ENCODE measurements around the gene PTPRN2.
"Not testable (repeated sequence)": the region's sequence is repeated elsewhere in the genome, so short reads cannot be mapped to it uniquely, and the experiment has no call there.

PTPRN2 gene

DNA sequence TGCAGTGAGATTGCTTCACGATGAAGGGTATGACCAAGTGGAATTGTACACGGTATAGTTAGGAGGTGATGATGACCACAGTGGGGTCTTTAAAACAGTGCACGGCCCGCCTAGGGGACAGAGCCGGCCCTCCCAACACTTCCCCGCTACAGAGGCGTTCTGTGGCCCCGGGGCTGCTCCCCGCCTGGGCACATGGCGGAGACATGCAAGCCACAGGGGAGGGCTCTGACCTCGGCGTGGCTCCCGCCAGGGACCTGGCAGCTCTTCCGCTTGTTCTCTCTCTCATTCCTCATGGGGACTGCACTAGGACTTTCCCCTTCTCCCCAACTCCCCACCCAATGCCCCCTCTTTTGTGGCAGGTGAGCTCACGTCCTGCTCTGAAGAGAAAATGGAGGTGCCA, 857.0 kb downstream of the PTPRN2 start:
- no peak for DNase-seq

DNA sequence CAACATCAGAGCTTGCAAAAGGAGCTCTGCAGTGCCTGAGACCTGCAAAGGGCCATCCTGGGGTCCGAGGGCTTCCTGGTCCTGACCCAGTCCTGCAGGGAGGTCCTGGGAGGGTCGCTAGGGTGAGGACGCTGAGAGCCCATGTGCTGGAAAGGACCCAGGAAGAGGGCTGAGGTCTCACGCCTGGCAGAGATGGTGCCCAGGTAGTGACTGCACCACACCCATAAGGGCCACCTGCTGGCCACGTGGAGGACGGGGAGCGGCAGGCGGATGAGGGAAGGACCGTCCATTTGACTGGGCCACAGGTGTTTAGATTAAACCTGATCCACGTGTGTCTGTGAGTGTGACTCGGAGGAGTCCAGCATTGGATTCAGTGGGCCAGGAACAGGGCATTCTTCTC, 858.1 kb downstream of the PTPRN2 start:
- DNase-seq = no peak

DNA sequence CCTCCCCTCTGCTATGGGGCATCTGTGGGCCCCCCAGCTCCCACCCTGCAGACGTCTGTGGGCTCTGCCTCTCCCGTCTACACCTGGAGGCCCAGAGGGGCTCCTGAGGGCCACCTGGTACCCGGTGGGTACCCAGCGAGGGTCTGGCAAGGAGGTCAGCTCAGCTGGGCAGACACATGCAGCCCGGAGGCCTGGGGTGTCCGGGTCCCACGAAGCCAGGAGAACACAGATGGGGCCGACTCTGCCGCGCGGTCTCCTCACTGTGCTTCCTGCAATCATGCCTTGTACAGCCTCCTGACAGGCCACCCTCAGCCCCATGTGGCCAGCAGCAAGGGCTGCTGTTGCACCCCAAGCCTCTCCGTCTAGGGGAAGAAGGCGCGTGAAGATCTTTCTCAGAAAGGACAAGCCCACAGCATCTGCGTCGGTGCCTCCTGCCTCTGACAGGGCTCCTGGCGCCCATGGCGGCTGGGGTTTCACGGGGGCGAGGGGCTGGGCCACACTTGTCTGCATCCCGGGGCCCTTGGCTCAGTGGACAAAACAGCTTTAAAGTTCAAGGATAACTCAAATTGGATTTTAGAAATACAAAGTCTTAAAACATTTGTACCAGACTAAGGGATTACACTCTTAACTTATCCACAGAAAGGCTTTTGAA, 859.5 kb downstream of the PTPRN2 start:
- DNase-seq = no peak

DNA sequence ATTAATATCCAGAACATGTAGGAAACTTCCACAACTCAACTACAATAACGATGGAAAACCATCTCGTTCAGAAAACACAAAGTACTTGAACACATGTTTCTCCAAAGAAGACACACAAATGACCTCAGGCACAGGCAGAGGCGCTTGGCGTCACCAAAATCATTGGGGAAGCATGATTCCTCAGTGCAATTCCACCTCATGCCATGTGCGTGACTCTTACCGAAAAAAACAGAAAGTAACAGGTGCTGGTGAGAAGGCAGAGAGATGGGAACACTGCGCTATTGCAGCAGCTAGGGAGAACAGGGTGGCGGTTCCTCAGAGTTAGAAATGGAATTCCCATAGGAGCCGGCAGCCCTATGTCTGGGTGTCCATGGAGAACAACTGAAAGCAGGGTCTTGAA, 860.9 kb downstream of the PTPRN2 start:
- DNase-seq = no peak

DNA sequence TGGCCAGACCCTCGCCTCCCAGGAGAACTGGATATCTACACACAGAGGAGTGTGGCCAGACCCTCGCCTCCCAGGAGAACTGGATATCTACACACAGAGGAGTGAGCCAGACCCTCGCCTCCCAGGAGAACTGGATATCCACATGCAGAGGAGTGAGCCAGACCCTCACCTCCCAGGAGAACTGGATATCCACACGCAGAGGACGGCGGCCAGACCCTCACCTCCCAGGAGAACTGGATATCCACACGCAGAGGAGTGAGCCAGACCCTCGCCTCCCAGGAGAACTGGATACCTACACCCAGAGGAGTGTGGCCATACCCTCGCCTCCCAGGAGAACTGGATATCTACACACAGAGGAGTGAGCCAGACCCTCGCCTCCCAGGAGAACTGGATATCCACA, 862.3 kb downstream of the PTPRN2 start:
- DNase-seq = not testable (repeated sequence)

DNA sequence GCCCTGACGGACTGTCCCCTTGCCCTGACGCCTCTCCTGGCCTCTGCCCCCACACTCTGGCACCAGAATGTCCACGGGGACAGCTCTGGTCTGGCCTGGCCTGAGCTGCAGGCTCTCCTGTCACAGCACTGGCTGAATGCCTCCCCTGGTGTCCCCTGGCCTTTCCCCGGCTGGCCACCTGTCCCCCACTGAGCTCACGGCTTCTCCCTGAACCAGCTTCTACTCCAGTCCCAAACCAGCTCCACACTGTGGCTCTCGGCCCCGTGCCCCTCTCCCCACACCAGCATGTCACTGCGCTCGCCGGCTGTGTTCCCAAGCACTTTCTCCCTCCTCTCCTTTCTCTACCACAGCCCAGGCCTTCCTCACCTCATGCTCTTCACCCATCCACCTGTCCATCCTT, 864.4 kb downstream of the PTPRN2 start:
- DNase-seq = no peak

DNA sequence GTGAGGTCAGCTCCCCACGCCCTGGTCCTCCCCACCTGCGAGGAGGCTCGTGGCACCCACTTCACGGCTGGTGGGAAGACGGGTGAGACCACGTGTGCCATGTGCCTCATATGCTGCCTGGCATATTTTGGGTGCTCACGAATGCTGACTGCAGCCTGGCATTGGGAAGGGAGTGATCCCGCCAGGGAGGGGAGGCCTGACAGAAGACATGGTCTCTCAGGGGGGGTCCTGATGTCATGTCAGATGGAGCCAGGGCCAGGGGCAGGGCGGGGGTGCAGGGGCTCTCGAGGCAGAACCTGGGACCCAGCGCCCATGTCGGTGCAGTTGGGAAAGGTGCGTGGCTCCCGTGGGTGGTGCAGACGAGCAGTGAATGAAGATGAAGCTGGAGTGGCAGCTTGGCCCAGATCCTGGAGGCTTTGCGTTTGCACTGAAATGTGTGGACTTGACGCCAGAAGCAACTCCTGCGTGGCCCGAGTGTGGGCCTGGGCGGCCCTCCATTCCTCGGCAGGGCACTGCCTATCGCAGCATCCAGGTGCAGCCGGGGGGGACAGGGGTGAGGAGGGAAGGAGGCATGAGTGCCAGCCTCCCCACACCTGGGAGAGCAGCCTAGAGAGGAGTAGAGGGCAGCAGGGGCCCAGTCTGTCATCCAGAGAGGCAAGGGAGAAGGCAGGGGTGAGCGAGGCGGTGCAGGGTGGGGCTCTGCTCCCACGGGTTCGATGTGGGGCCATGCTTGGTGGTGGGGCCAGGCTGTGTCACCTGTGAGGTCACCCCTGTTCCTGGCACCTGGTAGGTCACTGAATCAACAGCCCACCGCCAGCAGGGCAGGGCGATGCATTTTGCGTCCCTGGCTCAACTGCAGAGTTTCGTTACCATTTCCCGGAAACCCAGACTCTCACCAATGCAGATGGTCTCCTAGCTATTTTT, 865.2 kb downstream of the PTPRN2 start:
- DNase-seq = no peak

DNA sequence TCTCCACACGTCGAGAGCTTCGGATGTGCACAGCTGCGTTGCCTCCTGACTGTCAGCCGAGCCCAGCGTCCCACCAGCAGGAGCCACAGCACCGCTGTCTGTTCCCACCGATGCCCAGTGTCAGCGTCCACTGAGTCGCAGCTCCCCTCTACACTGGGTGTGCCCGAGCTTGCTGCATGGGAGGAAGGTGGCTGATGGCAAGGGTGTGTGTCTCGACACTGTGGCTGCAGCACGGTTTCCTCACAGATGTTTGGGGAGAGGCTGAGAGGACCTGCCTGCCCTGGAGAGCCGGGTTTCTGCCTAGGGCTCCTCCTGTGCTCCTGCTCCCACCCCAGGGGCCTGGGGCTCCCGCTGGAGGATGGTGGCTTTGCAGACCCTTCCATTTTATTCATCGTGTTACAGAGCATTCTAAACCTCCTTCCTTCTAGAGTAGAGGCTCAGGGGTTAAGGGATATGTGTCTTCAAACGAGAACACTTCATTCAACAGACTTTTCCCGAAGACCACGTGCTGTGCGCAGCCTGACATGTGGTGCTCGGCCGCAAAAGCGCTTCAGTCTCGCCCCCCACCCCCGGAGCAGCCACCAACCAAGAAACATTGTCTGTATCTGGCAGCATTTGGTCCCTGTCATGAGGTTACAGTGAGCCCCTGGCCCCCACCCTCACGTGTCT, 866.0 kb downstream of the PTPRN2 start:
- no peak for DNase-seq

DNA sequence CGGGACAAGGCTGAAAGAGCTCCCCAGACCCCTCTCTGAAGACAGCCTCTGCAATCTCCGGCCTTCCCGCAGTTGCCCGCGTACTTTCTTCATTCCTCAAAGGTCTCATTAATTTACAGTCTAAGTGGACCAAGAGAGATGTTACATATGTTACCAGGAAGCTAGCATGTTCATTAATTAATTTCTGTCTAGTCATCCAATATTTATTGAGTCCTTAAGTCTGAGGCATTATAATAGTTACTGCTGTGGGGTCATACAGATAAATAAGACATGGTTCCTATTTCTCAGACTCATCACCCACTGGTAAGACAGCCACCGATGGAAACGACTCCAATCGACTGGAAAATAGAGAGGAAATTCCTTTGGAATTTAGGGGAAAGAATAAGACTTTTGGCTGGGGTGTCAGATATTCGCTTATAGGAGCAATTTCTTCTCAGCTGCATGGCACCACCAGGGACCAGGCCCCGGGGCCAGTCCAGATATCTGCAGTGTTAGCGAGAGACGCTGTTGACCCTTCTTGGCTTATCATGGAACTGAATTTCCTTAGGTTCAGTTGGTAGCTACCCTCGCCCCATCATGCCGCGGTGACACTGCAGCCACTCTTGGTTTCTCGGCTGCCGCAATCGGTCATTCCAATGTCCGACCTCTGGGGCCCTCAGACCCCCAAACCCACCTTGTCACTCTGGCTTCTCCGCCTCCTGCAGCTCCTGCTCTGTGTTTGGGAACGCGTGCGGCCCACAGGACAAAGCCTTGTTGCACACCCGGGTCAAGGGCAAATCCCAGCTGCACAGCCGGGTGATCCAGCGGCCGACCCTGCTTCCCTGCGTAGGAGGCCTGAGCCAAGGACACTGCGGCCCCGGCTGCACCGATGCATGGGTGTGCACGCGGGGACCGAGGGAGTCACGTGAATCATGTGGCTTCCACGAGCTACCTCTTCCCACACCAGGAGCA, 867.6 kb downstream of the PTPRN2 start:
- DNase-seq = no peak

DNA sequence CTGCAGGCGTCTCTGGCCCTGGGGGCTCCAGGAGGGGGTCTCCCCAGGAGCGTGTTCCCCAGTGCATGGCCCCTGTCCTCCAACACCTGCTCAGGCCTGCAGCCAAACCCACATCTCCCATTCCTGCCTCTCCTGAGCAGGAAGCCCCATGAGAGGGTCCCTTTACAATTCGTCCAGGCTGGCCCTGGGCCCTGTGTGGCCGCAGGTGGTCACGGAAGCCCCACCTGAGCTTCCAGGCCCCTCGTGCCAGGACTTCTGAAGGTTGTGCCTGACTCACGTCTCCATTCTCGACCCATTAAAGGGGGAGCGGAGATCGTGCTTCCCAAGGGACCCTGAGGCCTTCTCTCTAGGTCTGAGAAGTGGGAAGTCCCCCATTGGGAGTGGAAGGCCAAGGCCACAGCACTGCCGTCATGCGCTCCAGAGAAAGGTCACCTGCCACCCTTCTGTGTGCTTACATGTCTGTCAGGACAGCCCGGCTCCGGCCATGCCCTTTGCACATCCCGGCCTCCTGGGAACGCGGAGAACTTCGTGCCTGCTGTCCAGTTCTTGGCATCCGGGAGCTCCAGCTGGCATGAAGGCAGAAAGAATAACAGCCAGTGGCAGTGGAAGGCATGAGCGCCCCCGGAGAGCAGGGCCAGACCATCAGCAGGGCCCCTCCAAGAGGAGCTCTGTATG, 868.5 kb downstream of the PTPRN2 start:
- no peak for DNase-seq

DNA sequence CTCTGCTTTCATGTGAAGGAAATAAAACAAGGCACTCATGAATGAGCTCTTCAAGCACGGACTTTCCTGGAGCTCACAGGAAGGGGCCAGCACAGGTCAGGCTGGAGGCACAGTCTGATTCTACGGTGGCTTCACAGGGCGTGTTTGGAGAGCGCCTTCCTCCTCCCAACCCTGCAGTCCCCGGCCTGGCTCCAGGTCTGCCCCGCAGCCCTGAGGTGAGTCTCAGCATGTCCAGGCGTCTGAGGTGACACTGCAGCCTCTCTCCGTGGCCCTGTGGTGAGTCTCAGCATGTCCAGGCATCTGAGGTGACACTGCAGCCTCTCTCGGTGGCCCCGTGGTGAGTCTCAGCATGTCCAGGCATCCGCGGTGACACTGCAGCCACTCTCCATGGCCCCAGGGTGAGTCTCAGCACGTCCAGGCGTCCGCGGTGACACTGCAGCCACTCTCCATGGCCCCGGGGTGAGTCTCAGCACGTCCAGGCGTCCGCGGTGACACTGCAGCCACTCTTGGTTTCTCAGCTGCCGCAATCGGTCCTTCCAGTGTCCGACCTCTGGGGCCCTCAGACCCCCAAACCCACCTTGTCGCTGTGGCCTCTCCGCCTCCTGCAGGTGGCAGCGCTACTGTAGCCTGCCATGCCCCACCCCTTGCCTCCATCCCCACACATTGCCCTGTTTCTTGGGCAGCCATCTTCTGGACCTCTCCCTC, 869.2 kb downstream of the PTPRN2 start:
- no peak for DNase-seq

DNA sequence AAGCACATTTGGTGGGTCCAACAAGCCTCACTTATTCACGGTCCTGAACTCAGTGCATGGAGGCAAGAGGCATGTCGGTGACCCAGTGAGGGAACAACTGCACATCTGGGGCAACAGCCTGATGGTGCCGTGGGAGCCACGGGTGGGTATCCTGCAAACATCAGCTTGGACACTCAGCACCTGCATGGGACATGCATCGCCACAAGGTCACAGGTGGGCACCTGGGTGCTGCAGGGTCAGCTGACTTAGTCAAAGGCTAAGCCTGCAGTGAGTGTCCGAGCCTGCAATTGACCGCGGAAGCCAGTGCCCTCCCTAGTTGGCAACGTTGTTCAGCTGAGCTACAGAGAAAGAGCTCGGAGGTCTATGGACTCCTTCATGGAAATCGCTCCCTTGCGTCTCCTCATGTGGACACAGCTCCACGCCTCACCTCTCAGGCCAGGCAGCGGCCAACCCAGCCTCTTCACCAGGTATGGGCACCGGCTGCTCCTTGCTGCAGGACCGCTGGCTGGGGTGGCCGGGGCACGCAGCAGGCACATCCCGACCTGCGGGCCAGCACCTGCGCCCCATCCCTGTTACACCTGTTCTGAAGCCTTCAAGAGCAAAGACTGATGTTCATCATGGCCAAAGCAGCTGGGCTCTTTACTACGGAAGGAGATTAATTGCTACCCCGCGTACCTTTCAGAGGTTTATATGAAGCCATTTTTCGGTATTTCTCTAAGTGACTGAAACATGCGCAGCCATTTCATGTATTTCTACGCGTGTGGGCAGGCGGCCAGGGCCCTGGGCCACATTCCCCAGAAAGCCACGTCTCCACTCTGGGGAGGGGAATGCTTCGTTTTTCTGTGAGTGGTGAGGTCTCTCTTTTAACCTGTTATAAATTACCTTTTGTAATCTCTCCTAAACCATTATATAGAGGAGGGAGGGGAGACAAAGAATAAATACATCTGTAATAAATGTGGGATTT, 870.1 kb downstream of the PTPRN2 start:
- no peak for DNase-seq

DNA sequence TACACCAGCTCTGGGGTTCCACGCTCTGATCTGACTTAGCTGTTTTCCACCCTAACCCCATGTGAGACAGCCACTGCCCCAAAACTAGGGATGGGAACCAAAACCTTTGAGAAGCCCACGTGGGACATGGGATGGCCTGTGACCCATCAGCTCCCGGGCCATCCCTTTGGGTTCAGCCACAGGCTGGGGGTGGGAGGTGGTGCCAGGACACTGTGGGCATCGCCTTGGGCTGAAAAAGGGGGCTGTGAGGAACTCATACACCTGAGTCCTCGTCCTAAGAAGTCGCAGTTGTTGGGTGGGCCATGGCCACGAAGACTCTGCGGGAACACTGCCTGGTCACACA, 871.7 kb downstream of the PTPRN2 start:
- DNase-seq = no peak

DNA sequence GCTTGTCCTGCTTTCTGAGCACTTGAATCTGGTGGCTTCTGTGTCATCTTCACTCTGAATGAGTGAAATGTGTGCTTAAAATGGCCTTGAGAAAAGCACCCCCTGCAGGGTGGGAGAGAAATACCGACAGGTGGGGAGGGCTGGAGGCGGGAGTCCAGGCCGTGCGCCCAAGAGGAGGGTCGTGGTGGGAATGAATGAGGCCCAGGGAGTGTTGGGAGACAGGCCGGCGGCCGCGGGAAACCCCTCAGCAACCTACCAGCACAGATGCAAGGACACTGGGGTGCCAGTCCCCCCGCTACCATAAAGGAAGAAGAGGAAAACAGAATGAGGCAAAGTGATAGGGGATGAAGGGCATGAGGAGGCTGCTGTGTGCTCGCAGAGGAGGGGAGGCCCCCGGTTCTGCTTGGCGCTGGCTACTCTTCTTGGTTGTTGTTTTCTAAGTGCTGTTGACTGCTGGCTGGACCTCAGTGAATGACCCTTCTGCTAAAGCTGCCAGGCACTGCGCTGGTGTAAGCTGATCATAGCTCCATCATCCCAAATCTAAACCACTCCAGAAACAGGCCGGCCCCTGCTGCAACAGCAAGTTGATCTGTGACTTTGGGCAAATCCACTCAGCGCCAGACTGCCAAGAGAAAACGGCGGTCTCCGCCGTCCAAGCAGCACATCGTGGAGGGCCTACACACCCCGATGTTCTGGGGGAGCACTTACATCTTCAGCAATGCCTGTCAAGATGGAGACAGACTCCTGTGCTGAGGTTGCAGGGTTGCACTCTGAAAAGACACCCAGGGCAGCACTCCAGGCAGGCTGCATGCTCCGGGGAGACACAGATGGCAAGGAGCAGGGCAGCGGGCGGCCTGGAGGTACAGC, 872.3 kb downstream of the PTPRN2 start:
- DNase-seq = no peak

DNA sequence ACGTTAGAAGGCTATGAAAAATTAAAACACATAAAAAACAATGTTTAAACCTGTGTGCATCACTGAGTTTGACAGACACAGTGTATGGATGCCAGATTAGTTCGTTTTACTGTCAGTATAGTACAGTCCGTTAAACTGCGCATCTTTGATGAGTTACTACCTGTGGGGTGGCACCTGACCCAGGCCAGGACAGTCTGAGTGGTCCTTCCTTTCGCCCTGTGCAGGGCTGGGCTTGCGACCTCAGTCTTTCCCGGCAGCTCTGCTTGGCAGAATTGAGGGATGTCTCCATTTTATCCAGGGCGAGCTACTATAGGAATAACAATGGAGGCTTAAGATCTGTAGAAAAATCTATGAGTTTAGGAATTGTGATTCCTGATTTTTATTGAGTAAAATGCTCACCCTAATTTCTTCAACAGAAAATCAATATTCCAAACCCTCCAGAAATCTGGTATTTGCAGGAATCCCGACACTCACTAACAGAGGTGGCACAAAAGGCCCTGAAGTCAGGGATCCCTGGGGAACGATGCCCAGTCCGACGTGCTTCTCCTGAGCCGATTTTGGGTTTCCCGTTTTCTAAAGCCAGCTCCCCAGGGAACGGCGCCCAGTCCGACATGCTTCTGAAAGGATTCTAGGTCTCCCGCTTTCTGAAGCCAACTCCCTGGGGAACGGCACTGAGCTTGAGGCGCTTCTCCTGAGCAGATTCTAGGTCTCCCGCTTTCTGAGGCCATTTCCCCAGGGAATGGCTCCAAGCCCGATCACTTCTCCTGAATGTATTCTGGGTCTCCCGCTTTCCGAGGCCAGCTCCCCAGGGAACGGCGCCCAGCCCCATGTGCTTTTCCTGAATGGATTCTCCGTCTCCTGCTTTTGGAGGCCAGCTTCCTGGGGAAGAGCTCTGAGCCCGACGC, 873.2 kb downstream of the PTPRN2 start:
- no peak for DNase-seq

DNA sequence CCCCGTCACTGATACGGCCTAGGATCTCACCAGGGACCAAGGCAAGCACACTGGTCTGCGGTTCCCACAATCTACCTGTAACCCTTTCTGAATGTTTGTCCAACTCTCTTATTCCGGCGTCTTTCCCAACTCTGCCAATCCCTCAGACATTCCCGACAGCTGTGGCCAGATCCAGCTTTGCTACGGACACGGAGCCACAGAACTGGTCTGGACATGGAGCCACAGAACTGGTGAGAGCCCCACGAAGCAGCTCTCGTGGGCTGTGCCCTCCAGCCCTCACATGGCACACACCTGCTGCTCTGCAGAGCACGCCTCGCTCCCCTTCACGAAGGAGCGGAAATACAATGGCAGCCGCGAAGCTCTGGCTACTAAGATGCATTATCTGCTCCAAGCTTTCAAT, 874.0 kb downstream of the PTPRN2 start:
- DNase-seq = no peak

DNA sequence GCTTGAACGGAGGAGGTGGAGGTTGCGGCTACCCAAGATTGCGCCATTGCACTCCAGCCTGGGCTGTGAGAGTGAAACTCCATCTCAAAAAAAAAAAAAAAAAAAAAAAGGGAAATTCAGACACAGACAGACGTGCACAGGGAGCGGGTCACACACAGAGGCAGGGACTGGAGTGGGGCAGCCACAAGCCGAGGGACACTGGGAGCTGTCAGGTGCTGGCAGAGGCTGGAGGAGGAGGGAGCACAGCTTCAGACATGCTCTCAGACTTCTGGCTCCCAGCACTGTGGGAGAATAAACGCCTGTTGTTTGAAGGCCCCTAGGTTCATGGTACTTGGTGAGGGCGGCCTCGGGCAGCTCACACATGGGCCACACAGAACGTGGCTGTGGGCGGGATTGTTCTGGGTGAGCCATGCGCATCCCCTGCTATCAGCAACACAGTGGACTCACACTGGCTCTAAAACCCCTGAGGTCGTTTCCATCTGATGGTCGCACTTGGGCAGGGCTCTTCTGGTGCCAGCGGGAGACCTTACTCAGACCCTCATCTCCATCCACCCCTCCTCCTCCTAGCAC, 874.9 kb downstream of the PTPRN2 start:
- DNase-seq = no peak

DNA sequence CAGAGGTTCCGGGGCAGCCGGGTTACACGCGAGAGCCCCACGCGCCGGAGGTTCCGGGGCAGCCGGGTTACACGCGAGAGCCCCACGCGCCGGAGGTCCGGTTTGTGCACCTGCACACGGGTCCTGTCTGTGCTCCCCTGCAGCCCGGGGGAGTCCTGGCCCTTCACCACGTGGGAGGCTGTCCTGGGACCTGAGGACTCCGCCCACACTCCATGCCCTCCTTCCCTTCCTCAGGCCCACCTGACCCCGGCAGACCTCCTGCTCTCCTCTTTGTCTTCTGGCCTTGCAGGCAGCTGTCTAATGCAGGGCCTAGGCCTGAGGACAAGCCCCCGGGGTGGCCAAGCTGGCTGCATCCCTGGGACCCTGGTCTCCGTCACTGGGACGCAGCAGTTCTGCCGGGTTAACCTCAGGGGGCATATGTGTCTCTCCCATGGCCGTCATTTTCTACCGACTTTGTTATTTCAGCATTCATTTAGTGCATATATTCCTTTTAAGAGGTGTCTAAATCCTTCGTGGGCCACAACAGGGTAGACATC, 876.2 kb downstream of the PTPRN2 start:
- no peak for DNase-seq

Data from NCI-H510A (cell line).